MCF 10A (cell line): ENCODE data around the gene STK25. TPM values are rescaled to one million over a fixed set of nuclear protein-coding genes. Genes with fewer than 3 reads are reported as not detected.

Experiments used
- BruUV-seq: library from RNA; stranded (reverse); fragments of 400-500 nt; replicated peaks from 2 replicates; lab custom pipeline; 2021; lab: Mats Ljungman, UMichigan
- CTCF ChIA-PET: fragments of 300-600 bp; sonication (Branson Sonifier 250); formaldehyde crosslinking; extraction: SDS; loops from one replicate; lab custom pipeline; 2021; ENCODE audit warnings: antibody characterized with exemption, inconsistent platforms; lab: Yijun Ruan, JAX
- POLR2A ChIA-PET: fragments of 300-600, 350-650 bp; sonication (Branson Sonifier 250); formaldehyde crosslinking; extraction: SDS; loops from one replicate; lab custom pipeline; 2020; ENCODE audit warnings: antibody characterized with exemption, inconsistent platforms; lab: Yijun Ruan, JAX
- DNase-seq: peaks from one replicate; pipeline ENCODE4 v3.0.0-alpha.2; 2018; ENCODE audit not compliant: unreplicated experiment
- H3K27ac Mint-ChIP-seq: one replicate; pipeline ENCODE4 v1.8.0; 2022; ENCODE audit warnings: mild to moderate bottlenecking, low read depth, mixed read lengths; ENCODE audit not compliant: unreplicated experiment
- H3K27me3 Mint-ChIP-seq: one replicate; pipeline ENCODE4 v1.8.0; 2022; ENCODE audit warnings: mixed read lengths; ENCODE audit not compliant: insufficient read depth, unreplicated experiment
- H3K36me3 Mint-ChIP-seq: one replicate; pipeline ENCODE4 v1.8.0; 2022; ENCODE audit warnings: mild to moderate bottlenecking, moderate library complexity, mixed read lengths; ENCODE audit not compliant: insufficient read depth, unreplicated experiment
- H3K4me1 Mint-ChIP-seq: one replicate; pipeline ENCODE4 v1.8.0; 2022; ENCODE audit warnings: mixed read lengths; ENCODE audit not compliant: insufficient read depth, unreplicated experiment
- H3K4me3 Mint-ChIP-seq: one replicate; pipeline ENCODE4 v1.8.0; 2022; ENCODE audit warnings: mild to moderate bottlenecking, moderate library complexity, mixed read lengths; ENCODE audit not compliant: unreplicated experiment
- H3K9me3 Mint-ChIP-seq: one replicate; pipeline ENCODE4 v1.8.0; 2022; ENCODE audit warnings: mixed read lengths; ENCODE audit not compliant: unreplicated experiment
- CTCF ChIP-seq: fragments of 200-600 bp; IDR thresholded peaks from one replicate; pipeline ENCODE4 v1.8.0; 2022; ENCODE audit warnings: antibody characterized with exemption, mild to moderate bottlenecking; ENCODE audit not compliant: unreplicated experiment
- intact Hi-C: fragments of 100-400 bp; cut with micrococcal nuclease; formaldehyde crosslinking; loops from 2 replicates; pipeline ENCODE4 v1.14.1; 2022
- total RNA-seq: library from RNA; stranded (reverse); gene quantifications from 2 replicates; pipeline ENCODE4 v1.2.3, GENCODE V29; 2022

STK25 gene
- total RNA-seq, 1 experiment from 2014 or later, result 117 TPM

GRCh38 chr2:241489088-241489487 is 19.3 kb downstream of the STK25 start:
- no peaks in the 10 kb centered on the region for H3K27me3 Mint-ChIP-seq
- intact Hi-C loops, result no loop called here
- no peaks in the 10 kb centered on the region for H3K4me1 Mint-ChIP-seq
- DNase-seq, result no peak
- H3K27ac Mint-ChIP-seq, result no peak overlapping the region
- H3K36me3 Mint-ChIP-seq, result peaks cover 10% of the 10 kb centered on the region
- H3K9me3 Mint-ChIP-seq, result no peaks in the 10 kb centered on the region
- ChIA-PET CTCF (no interaction called here), POLR2A (interaction anchor here (0.8 kb wide), 1 partner anchor 11 kb away, joined by 3 read pairs; no protein-coding TSS in a partner anchor)
- BruUV-seq, result no TSS peak
- no peak for TF ChIP-seq CTCF
- H3K4me3 Mint-ChIP-seq, result no peak overlapping the region

GRCh38 chr2:241485172-241485911 is 23.0 kb downstream of the STK25 start:
- POLR2A ChIA-PET, result interaction anchor here (1.8 kb wide), 1 partner anchor 22 kb away, joined by 3 read pairs; no protein-coding TSS in a partner anchor
- BruUV-seq, result no TSS peak
- H3K4me1 Mint-ChIP-seq, result no peaks in the 10 kb centered on the region
- no peak for DNase-seq
- peaks cover 2% of the 10 kb centered on the region for H3K36me3 Mint-ChIP-seq
- no peaks in the 10 kb centered on the region for H3K27me3 Mint-ChIP-seq
- intact Hi-C loops, result no loop called here
- no peak overlapping the region for H3K27ac Mint-ChIP-seq
- TF ChIP-seq CTCF, result no peak
- CTCF ChIA-PET, result no interaction called here
- no peaks in the 10 kb centered on the region for H3K9me3 Mint-ChIP-seq
- H3K4me3 Mint-ChIP-seq, result no peak overlapping the region

- TF ChIP-seq CTCF, result no peak
- ChIA-PET POLR2A (interaction anchor here (1.3 kb wide), 1 partner anchor 9 kb away, joined by 4 read pairs; no protein-coding TSS in a partner anchor), CTCF (interaction anchor here (0.7 kb wide), 1 partner anchor 23 kb away, joined by 3 read pairs; no protein-coding TSS in a partner anchor)
- no peak overlapping the region for H3K4me3 Mint-ChIP-seq
- H3K36me3 Mint-ChIP-seq, result no peaks in the 10 kb centered on the region
- no peaks in the 10 kb centered on the region for H3K27me3 Mint-ChIP-seq
- no peak overlapping the region for H3K27ac Mint-ChIP-seq
- intact Hi-C loops, result no loop called here
- no peaks in the 10 kb centered on the region for H3K9me3 Mint-ChIP-seq
- BruUV-seq, result no TSS peak
- H3K4me1 Mint-ChIP-seq, result no peaks in the 10 kb centered on the region
- no peak for DNase-seq
These were observed 25.1 kb downstream of the STK25 start for GRCh38 chr2:241483305-241483704.

GRCh38 chr2:241482126-241482955 is 26.0 kb downstream of the STK25 start:
- BruUV-seq, result no TSS peak
- ChIA-PET CTCF (interaction anchor here (0.6 kb wide), 2 partner anchors 20 to 39 kb away, joined by 4 to 5 read pairs; no protein-coding TSS in a partner anchor), POLR2A (interaction anchor here (1.3 kb wide), 1 partner anchor 10 kb away, joined by 4 read pairs; no protein-coding TSS in a partner anchor)
- Mint-ChIP-seq H3K36me3 (no peaks in the 10 kb centered on the region), H3K9me3 (no peaks in the 10 kb centered on the region), H3K4me3 (no peak overlapping the region), H3K27ac (no peak overlapping the region), H3K4me1 (no peaks in the 10 kb centered on the region), H3K27me3 (no peaks in the 10 kb centered on the region)
- intact Hi-C loops, result no loop called here
- TF ChIP-seq CTCF, result no peak
- no peak for DNase-seq
